ENCODE measurements around the gene RUVBL1.

GRCh38 chr3:128100161-128100560 lies 23.5 kb downstream of the RUVBL1 start:
- TF ChIP-seq CTCF (IDR thresholded peaks at IDR 0.05; ENCODE audit: low read depth, low read length) (no peak), EZH2phosphoT487 (IDR thresholded peaks at IDR 0.05; ENCODE audit: low read depth) (no peak)
